Mammary epithelial cell (primary cell): Measurements from ENCODE around the gene SKI.

Experiments
- EZH2 ChIP-seq: IDR thresholded peaks from 2 replicates; pipeline ENCODE4 v1.6.1; 2012; ENCODE audit warnings: low read length, inconsistent platforms, borderline replicate concordance
- TF ChIP-seq, protein P1 (sequence below), 2 donors: IDR thresholded peaks in 1 of 2; conservative IDR thresholded peaks in 1 of 2; 2 replicates each; pipeline ENCODE4 v1.5.1; 2011 to 2012; ENCODE audit warnings: inconsistent platforms in 2 of 2, low read length in 2 of 2, mild to moderate bottlenecking in 2 of 2, control low read depth in 1 of 2, low read depth in 1 of 2; ENCODE audit not compliant: insufficient read depth in 1 of 2; ENCODE audit errors: extremely low read depth in 1 of 2

DNA sequence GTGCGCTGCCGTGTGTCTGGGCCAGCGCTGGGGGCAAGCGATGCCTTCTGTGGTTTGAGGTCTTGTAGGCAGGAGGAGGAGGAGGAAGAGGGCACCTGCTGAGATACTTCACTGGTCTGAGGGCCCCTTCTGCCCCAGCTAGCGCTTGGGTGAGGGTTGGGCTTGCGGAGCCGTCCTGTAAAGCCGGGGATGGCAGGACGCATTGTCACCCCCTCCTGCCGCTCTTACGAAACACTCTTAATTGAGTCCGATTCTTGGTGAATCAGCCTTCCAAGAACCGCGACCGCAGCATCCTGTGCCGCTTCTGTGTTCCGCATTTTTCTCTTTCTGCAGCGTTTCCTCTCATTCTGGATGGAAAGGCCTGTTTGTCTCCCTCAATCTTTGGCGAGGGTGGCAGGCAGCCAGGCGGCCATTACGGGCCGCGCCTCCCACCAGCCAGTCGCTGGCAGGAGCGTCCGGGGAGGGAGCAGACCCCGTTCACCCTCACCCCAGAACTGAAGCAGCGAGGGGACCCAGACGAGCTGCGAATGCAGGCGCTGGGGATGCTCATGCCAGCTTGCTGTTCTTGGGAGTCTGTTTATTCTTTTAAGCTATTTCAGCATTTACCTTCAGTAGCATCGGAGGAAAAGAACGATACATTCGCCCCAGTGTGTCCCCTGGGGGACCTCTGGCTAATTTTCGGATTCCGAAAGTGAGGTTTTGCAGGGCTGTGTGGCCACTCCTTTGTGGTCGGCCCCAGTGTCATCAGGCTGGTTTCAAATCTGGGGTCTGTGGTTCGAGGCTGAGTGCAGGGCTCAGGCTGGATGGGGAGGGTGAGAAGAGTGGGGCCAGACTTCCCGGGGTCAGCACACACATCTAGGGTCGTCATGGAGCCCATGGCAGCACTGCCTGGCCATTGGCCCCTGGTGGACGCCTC is 62.7 kb downstream of the SKI start:
- TF ChIP-seq, protein P1, sequence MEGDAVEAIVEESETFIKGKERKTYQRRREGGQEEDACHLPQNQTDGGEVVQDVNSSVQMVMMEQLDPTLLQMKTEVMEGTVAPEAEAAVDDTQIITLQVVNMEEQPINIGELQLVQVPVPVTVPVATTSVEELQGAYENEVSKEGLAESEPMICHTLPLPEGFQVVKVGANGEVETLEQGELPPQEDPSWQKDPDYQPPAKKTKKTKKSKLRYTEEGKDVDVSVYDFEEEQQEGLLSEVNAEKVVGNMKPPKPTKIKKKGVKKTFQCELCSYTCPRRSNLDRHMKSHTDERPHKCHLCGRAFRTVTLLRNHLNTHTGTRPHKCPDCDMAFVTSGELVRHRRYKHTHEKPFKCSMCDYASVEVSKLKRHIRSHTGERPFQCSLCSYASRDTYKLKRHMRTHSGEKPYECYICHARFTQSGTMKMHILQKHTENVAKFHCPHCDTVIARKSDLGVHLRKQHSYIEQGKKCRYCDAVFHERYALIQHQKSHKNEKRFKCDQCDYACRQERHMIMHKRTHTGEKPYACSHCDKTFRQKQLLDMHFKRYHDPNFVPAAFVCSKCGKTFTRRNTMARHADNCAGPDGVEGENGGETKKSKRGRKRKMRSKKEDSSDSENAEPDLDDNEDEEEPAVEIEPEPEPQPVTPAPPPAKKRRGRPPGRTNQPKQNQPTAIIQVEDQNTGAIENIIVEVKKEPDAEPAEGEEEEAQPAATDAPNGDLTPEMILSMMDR (conservative IDR thresholded peaks at IDR 0.05 in 1 of 2, IDR thresholded peaks at IDR 0.05 in 1 of 2; ENCODE audit: extremely low read depth in 1 of 2, insufficient read depth in 1 of 2, low read depth in 1 of 2, low read length in 2 of 2): no peak
- TF ChIP-seq EZH2: no peak
